ENCODE data around the gene GSG1.
A peak's percentile ranks its signal among the peaks of the same experiment; 100 is the strongest.

The GSG1 gene

DNA sequence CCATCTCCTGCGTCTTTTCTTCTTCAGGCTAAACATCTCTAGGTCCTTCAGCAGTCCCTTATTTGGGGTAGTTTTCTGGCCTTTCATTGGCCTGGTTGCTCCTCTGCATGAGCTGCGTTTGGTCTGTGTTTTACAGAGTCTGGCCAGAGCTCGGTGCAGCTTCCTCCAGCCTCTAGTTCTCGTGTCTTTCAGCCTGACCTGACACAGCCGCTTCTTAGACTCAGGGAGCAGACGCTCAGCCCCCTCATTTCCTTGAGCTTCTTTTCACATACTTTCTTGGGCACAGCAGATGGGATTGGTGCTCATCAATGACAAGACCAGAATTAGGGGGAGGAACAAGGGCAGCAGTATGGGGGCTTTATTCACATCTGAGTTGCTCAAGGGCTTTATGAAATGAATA is 13.6 kb upstream of the GSG1 start:
- DNase-seq, result no peak

DNA sequence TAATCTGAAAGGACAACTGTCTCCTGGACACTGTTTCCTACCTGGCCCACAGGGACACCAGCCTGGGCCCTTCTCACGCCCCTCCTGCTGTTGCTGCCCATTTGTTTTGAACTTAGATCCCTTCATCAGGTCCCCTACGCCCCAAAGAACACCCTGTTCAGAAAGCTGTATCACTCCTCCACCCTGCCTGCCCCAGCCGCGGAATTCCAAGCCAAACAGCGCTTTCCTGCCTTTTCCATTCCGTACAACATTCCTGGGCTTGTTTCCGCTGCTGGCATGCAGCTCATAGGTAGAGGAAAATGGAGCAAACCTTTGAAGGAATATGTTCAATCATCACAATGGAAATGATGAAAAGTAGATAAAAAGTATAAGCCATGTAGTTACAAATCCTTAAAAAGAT is 12.8 kb upstream of the GSG1 start:
- no peak for DNase-seq

DNA sequence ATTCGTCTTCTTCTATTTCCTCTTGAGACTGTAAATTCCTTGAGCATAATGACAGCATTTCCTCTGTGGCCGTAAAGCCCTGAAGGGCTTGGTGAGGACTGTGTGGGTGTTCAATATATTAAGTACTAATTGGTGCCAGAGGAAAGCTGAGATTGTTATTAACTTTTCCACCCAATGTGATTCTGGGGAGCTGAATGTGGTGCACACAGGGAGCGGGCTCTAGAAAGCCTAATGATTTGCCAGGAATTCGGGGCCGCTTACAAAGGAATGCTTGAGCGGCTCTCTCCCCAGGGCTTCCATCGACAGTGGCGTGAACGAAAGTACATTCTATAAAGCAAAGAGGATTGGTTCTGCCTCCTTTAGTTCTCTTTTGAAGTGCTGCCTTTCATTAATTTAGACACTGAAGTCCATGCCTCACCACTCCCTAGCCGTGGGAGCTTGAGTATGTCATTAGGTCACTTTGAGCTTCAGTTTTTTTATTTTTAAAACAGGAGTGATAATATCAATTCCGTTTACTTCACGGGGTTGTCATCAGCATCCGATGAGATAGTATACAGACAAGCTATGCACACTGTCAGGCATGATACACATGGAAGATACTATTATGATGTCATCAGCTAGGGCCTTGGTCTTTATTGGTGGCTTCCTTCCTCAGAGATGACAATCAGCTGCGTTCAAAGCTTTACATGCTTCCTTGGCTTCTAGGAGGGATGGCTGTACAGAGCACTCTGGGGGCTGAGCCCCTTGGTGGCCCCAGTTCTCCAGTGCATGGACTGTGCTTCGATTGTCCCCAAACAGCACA is 11.0 kb upstream of the GSG1 start:
- DNase-seq, result no peak

DNA sequence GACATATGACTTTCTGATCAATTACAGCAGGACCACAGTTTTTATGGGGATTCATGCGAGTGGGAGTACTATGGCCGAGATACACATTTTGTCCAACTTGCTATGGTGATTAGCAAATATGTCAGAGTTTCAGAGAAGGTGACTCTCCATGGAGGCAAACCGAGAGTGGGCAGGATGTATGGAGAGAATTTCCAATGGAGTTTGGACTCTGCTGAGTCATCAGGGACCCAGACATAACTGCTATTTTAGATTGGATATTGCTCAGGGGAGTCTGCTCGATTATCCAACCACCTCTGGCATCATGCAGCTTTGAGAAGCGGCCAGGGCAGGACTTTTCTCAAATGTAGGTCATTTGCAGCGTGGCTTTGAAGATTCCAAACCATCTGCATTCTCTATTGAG is 9.5 kb upstream of the GSG1 start:
- no peak for DNase-seq

DNA sequence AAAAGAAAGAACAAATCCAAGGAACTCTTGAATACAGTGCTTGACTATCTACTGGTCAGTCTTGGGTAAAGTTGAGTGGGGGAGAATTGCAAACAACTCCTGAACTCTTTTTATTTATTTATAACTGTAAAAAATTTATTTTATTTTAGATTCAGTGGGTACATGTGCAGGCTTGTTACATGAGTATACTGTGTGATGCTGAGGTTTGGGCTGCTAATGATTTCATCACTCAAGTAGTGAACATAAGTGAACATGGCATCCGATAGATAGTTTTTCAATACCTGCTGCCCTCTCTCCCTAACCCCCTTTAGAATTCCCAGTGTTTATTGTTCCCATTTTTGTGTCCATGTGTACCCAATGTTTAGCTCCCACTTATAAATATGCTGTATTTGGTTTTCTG is 3.2 kb upstream of the GSG1 start:
- no peak for DNase-seq

DNA sequence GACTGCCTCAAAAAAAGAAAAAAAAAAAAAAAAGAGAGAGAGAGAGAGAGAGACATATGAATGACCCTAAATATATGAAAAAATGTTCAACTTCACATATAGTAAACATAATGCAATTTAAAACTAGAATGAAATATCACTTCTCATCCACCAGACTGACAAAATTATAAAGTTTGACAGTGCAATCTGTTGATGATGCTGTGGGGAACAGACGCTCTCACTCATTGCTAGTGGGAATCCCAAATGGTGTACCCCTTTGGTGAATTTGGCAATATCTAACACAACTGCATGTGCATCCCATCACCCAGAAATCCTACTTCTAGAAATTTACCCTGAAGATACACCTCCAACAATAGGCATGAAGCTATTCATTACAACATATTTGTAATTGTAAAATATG is 2.3 kb upstream of the GSG1 start:
- no peak for DNase-seq

DNA sequence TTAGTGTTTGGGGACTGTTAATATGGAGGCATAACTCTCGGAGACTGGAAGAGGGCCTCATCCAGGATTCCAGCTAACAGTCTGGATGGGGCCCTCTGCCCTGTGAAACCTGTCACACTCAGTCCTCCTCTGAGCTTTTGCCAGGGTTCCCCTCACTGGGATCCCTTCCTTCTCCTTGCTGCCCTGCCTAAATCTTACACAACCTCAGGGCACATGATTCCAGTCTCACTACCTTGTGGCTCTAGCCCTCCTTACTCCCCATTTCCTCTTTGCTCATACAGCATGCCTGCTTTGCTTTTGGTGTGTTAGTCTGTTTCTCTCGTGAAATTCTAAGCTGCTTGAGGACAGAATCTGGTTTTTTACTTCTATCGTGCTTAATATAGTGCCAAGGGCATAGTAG is 942 bp upstream of the GSG1 start:
- DNase-seq, result no peak

DNA sequence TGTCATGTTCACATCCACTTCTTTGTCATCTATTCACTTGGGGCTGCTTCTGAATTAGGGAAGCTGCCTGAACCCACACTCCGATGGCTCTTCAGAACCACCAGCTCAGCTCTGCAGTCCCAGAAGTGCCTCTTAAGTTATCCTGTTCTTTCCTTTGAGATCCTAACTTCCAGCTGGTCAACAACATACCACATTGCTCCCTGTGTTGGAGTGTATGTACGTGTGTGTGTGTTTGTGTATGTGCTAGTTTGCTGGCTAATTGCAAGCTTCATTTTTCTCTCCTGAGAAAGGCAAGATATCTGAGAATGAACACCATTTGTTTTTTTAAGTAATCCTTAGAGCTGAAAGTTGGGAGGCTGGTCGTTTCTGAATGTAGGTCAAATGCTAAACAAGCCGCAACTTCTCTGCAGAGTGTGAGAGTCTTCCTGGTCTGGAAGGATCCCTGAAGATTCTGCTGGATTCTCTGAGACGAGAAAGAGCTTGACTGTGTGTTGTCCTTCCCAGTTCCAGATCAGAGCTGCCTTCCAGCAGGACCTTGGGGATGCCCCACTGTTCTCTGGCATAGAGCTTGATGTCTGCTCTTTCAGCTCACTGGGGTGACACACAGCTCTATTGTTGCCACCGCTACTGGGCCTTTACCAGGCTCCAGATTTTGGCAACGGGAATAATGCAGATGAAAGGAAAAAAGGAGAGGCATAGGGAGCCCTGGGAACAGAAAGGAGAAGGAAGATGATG is 839 bp downstream of the GSG1 start:
- no peak for DNase-seq

DNA sequence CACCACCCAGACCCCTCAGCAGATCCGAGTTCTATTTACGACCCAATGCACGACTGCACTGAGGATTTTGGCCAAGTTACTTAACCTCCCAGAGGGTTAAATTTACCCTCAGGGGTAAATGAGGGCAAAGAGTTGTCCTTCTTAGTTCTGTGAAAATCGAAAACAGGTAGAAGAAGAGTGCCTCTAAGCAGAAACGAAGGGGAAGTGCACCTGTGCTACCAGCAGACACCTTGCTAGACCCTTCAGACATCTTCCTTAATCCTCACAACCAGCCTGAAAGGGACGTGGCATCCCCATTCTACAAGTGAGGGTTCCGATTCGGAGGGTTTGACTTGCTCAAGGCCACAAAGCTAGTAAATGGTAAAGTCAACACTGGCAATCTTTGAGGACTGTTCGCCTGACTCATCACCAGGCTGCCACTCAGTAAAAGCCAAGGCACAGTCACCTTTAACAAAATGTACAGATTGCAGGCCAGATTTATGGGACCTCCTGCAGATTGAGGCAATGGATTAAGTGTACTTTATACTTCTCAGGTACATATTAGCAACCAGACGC is 1.6 kb downstream of the GSG1 start:
- peak; percentile 25 for DNase-seq

DNA sequence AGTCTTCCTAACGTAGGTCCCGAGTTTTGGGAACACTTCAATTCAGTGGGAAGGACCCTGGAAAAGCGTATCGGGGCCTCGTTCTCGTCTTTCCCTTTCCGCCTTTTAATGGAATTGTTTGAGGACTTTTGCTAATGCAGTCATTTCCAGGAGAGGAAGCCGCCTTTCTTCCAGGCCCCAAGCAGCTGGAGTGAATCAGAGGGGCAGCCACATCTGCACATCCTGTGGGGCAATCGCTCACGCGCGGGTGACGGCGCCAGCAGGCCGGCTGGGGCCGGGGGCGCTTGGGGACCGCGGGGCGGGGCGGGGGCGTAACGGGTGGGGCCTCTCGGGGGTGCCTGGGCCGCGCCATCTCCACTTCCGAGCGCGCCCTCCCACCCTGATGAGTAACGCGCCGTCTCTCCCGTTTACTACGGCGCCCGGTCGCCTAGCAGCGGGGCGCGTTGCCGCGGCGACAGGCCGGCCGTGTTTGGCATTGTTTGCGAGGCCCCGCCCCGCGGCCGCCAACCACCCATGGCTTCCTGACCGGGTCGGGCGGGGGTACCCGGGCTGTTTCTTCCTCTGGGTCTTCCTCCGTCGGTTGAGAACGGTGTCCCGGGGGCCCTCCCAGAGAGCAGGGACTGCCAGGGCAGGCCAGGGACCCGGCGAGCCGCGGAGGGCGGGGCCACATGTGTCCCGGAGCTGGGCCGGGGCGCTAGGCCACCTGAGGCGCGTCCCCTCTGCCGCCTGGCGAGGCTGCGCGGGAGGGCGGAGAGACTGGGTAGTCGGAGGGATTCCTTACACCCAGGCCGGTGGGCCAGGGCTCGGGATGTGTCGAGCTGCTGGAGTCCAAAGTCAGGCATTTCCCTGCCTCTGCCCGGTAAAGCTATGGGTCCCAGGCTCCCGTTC is 2.3 kb downstream of the GSG1 start:
- DNase-seq, result peak; percentile 89

DNA sequence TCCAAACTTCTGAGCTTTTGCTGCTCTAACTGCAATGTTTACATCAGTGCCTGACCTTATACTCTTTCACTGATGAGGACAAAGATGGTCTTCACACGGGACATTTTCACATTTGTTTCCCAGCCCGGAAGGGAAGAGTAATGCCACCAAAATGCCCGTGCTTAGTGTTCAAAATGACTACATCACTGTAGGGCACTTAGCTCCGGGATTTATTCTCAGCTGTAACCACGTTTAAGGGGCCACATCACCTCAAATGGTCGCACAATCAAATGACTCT is 2.9 kb downstream of the GSG1 start:
- no peak for DNase-seq

DNA sequence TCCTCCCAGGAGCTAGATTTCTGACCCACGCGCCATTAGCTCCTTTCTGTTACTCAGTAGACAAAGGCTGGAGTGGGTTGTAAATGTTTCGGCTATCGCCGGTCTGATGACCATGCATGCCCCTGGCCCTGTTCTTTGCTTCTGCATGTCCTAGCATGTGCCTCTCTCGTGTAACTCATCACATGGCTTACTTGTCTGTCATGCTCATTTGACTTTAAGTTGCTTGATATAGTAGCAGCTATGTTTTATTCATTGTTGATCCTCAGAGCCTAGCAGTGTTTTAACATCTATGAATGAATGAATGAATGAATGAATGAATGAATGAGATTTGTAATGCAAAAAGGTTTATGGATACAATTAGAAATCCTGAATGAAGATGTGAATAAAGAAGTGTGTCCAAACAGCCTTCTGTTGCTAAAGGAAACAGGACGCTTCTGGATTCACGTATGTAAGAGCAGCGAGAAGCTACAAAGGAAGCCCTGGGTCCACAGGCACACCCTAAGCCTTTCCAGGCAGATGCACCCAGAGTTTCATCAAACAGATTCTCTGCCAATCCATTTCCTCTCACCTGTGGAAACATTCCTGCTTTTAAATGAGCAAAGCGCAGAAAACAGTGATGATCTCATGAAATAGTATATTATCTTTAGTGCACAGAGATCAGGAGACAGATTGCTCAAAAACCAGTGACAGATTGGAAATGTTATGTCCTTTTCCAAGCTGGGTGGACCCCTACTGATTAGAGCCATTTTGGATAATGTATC is 3.4 kb downstream of the GSG1 start:
- no peak for DNase-seq

DNA sequence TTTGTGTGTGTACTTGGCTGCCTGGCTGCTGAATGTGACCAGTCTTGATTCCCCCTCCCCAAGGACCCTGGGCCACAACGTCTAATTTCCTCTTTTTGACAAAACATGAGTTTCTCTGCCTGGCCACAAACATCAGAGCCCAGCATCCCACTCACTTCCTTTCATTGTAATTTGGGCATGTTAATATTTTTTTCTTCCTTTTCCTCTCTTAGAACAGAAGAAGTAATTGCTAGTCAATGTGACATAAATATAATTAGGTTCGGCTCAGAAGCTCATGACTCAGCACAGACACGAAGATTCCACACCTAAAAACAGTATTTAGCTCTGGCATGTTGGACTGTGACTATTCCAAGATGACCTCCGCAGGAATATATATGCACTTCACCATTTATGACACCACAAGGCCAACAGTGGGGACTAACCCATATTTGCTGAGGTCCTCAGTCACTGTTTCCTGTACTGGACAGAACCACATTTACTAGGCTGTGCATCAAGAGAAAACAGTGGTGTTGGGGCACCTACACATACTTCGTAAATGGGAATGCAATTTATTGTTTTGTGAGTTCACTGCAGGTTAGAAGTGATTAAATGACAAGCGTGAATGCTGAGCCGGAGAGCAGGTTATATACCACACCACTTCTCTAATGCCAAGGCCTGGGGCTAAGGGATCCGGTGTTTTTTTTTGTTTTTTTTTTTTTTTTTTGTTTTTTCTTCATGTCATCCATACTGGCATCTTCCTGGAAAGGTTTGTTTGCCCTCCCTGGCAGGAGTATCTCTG is 4.2 kb downstream of the GSG1 start:
- no peak for DNase-seq

DNA sequence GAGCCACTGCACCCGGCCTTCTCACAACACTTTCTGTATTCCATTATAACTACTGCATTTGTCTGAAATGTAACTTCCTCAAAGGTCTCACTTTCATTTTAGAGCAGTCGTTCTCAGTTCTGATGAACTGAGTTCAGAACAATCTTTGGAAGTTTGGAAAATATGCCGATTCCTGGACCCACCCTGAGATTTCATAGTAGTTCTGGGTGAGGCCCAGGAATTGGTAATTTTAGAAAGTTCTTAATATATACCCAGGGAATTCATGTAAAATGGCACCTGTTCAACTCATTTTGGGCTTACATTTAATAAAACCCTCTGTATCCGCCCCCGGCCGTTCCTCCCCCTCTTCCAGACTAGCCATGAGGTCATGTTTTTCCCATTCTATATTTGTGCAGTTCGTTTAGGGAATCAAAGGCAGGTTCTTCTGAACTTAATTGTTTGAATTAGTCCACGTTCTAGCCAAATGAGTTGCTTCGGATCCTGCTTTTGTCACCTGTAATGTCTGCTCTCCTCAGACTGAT is 5.9 kb downstream of the GSG1 start:
- DNase-seq, result no peak

DNA sequence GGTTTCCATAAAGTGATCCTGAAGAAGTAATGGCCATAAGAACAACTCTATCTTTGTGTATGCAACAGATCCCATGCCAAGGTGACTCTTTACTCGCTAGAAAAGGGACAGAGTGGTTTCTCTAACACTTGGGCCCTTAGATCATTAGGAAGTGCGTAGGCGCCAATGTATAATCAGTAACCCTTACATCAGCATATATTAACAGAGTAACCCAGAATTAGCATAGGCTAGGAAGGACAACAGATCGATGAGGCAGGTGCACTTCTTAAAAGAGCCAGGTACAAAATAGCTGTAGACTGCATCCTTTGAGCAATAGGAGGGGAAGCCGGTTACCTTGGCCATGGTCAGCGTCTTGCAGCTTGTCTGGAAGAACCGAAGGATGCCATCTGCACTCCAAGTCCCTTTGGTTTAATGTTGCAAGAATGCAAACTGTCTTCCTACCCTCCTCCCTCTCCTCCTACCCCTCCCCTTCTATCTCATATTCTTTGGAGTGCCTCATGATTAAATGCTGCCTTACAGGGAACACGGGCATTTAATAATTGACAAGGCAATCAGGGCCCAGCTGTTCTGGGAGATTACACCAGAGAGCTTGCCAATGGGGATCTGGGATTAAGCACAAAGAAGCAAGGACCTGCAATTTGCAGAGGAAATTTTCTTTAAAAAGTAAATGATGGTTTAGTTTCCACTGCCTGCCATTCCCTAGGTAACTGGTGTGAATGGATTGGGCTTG is 8.0 kb downstream of the GSG1 start:
- no peak for DNase-seq

DNA sequence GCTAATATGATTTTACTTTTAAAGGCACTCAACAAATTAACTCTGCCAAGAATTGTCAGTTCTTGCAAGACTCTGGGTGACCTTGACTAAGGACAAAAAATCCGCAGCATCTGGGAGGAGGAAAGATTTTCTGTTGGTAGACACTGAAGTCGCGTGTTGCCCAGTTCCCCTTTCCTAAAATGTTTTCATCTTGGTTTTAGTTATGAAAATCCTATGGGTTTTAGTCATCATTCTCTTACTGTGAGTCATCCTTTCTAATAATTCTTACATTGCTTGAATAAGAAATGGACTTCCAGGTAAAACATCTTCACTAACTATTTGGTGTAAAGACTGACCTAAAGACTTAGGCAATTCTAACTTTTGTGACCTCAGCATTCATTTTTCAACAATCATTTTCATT is 9.1 kb downstream of the GSG1 start:
- no peak for DNase-seq

DNA sequence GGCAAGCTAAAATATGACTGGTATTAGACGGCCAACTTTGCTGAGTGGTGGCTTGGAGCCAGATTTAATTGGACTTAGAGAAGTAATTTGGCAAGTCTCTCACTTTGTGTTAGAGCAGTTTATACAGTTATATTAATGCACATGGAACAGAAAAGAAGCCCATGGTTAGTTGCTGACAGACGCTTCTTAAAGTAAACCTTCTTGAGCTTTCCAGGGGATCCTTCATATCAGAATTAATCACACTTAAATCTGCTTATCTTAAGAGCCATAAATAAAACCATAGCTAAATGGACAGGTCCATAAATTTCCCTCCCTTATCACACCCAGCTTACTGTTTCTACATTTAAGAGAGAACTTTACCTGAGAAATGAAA is 9.6 kb downstream of the GSG1 start:
- no peak for DNase-seq

DNA sequence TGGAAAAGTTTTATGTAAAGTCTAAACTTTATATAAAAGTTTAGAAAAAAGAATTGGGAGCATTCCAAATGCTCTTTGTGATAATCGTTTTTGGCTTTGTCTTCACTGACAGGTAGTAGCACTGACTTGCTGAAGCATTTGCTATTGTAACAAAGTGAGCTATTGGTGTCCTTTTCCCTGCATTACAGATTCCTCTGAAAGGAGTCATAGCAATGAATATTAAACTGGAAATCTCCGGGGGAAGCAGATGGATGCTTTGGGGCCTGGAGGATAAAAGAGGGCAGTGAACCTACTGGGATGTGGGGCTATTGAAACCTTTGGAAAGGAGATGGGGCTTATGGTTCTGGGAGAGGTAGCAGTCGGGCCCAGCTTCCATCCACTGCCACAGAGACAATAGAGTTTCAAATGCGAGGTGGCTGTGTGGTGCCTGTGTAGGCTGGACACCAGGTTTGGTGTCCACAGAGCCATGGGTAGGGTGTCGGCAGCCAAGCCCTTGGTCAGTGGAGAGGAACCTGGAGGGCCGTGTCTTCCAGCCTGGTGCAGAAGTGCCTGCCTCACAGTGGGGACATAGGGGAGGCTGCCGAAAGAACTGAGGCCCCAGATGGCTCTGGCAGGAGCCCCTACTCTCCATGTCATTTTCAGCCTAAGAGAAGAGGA is 10.1 kb downstream of the GSG1 start:
- DNase-seq, result no peak

DNA sequence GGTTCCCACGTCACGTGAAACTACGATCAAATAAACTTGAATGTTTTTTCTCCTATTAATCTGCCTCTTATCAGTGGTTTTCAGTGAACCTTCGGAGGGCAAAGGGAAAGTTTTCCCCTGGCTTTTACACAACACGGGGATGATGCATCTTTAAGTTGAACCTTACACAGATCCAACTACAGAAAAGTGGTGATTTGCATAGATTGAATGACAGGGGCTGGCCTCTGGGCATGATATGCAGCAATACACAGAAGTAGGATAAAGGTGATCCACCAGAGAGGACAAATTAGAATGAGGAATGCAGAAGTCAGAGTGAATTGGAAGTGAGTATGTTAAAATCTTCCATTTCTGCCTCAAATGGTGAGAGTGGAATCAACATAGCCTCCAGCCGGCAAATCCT is 11.6 kb downstream of the GSG1 start:
- no peak for DNase-seq

DNA sequence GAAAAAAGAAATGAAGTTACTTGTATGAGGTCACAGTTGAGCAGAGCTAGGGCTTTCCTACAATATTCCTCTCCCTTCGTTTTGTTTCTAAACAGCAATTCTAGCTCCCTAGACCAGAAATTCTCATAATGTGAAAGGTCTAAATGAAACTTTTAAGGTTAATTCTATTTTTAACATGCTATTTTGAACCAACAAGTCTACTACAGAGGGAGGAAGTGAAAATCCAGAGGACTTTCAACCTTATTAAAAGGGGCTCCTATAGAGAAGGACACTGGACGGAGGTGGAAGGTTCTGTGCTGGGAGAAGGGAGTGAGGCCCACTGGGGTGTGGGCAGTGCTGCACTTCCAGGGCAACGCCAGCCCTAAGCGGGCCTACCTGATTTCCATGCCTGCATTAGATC is 13.4 kb downstream of the GSG1 start:
- DNase-seq, result no peak

DNA sequence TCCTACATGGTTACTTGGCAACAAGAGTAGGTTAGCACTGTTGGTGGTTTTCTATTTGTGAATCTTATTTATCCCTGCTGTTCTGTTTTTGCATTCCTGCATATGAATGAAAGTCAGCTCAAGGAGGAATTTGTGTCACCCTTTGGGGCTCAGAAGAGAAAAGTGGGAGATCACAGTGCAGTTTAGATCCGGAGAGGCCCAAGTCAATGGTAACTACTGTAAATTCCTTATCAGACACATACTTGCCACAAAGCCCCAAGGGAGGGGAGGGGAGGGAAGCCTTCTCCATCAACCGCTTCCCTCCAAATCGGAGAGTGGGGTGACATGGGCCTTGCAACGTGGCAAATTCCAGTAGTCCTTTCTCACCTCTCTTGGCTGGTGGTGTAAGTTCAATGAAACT is 15.0 kb downstream of the GSG1 start:
- DNase-seq, result no peak

All from stimulated activated CD4-positive, alpha-beta T cell treated with anti-CD3 and anti-CD28 coated beads, Interleukin-4, amount 100 ng/mL, for 24 hours (primary cell).